Measurements from ENCODE around the gene ACOX3.

DNA sequence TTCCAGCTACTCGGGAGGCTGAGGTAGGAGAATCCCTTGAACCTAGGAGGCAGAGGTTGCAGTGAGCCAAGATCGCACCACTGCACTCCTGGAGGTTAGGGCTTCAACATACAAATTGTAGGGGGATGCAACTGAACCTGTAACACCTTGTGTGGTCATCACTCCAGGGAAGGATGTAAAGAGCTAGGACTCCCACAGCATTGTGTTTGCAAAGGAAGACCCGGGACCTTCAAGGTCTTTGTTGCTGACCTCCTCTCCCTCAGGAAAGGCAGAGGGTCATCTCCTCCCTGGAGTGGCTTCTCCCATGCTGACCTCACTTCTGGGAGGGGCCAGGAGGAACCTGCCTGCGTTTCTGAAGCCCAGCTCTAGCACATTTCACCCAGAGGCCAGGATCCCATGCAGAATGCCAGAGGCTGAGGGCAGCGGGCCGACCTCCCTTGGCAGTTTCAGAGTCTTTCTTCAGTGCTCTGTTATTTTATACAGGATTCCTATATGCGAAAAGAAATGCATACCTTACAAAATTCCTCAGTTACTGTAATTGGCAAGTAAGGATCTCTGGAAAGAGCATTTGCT lies 90.8 kb downstream of the ACOX3 start:
- TF ChIP-seq, protein P1, sequence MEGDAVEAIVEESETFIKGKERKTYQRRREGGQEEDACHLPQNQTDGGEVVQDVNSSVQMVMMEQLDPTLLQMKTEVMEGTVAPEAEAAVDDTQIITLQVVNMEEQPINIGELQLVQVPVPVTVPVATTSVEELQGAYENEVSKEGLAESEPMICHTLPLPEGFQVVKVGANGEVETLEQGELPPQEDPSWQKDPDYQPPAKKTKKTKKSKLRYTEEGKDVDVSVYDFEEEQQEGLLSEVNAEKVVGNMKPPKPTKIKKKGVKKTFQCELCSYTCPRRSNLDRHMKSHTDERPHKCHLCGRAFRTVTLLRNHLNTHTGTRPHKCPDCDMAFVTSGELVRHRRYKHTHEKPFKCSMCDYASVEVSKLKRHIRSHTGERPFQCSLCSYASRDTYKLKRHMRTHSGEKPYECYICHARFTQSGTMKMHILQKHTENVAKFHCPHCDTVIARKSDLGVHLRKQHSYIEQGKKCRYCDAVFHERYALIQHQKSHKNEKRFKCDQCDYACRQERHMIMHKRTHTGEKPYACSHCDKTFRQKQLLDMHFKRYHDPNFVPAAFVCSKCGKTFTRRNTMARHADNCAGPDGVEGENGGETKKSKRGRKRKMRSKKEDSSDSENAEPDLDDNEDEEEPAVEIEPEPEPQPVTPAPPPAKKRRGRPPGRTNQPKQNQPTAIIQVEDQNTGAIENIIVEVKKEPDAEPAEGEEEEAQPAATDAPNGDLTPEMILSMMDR (IDR thresholded peaks at IDR 0.05) = no peak
- TF ChIP-seq POLR2A (IDR thresholded peaks at IDR 0.05) = no peak
